GM12878 (cell line): ENCODE results near the gene ZNF445. TPM values are rescaled to one million over a fixed set of nuclear protein-coding genes. Genes with fewer than 3 reads are reported as not detected.

Source experiments
- ATAC-seq: fragments of 200-7000 bp; cut with Tn5 transposase; 3 replicates; pipeline ENCODE4 v1.9.1; 2020; ENCODE audit warnings: mild to moderate bottlenecking, moderate library complexity
- BruUV-seq: library from RNA; stranded (reverse); fragments of 400-500 nt; replicated peaks from 2 replicates; lab custom pipeline; 2021; lab: Mats Ljungman, UMichigan
- CTCF ChIA-PET: fragments of 300-600 bp; sonication (Branson Sonifier 250); formaldehyde crosslinking; extraction: SDS; loops from one replicate; lab custom pipeline; 2021; ENCODE audit warnings: inconsistent platforms; lab: Yijun Ruan, JAX
- POLR2A ChIA-PET: fragments of 350-600 bp; formaldehyde crosslinking; extraction: SDS; loops from one replicate; lab custom pipeline; 2021; ENCODE audit warnings: inconsistent platforms; lab: Charles Lee
- RAD21 ChIA-PET: fragments of 300-600 bp; sonication (Branson Sonifier 250); formaldehyde crosslinking; loops from one replicate; lab custom pipeline; 2023; ENCODE audit warnings: antibody characterized with exemption; ENCODE audit not compliant: unreplicated experiment; lab: Charles Lee
- SMC1A ChIA-PET: fragments of 300-600 bp; sonication (Branson Sonifier 250); formaldehyde crosslinking; loops from one replicate; lab custom pipeline; 2023; ENCODE audit not compliant: unreplicated experiment, uncharacterized antibody; lab: Charles Lee
- DNase-seq: peaks from one replicate; pipeline ENCODE4 v3.0.0-alpha.2; 2011; ENCODE audit warnings: low read depth, low spot score
- FAIRE-seq: peaks from 3 replicates; lab custom pipeline; 2011; peaks lifted over from hg19 to GRCh38; lab: Jason Lieb, UNC
- H2AFZ ChIP-seq: 2 replicates; pipeline ENCODE4 v1.6.0; 2011; ENCODE audit warnings: low read depth, low read length, control low read depth; ENCODE audit not compliant: control insufficient read depth
- H3K27ac ChIP-seq: 2 replicates; pipeline ENCODE4 v1.5.1; 2011; ENCODE audit warnings: control low read depth; ENCODE audit not compliant: control insufficient read depth, insufficient read depth
- H3K27me3 ChIP-seq, 2 experiments: replicated peaks in 1 of 2; 2 replicates each; pipeline versions ENCODE4 v1.6.0 to v1.6.1; 2011; ENCODE audit warnings: low read length in 1 of 2; ENCODE audit not compliant: control insufficient read depth in 2 of 2, insufficient read depth in 2 of 2
- H3K36me3 ChIP-seq, 2 experiments: 2 replicates each; pipeline ENCODE4 v1.5.1; 2011; ENCODE audit warnings: low read length in 1 of 2; ENCODE audit not compliant: control insufficient read depth in 2 of 2, insufficient read depth in 2 of 2
- H3K4me1 ChIP-seq: 2 replicates; pipeline ENCODE4 v1.6.1; 2011; ENCODE audit warnings: mild to moderate bottlenecking, low read length, moderate library complexity, mixed read lengths; ENCODE audit not compliant: control insufficient read depth, insufficient read depth
- H3K4me2 ChIP-seq: 2 replicates; pipeline ENCODE4 v1.6.0; 2011; ENCODE audit warnings: control low read depth; ENCODE audit not compliant: control insufficient read depth, insufficient read depth
- H3K4me3 ChIP-seq: fragments of 200-600 bp; sonication (generic); 2 replicates; pipeline ENCODE4 v1.5.1; 2016
- H3K79me2 ChIP-seq: 2 replicates; pipeline ENCODE4 v1.6.0; 2011; ENCODE audit warnings: low read length; ENCODE audit not compliant: control insufficient read depth, insufficient read depth
- H3K9ac ChIP-seq: 2 replicates; pipeline ENCODE4 v1.8.0; 2011; ENCODE audit warnings: low read length, control low read depth, mixed read lengths; ENCODE audit not compliant: control insufficient read depth, insufficient read depth
- H3K9me3 ChIP-seq: replicated peaks from 3 replicates; pipeline ENCODE4 v1.5.1; 2011; ENCODE audit warnings: mild to moderate bottlenecking, low read length; ENCODE audit not compliant: control insufficient read depth, insufficient read depth
- H4K20me1 ChIP-seq: 2 replicates; pipeline ENCODE4 v1.6.0; 2011; ENCODE audit not compliant: control insufficient read depth, insufficient read depth
- ATF7 ChIP-seq: fragments of 450-650 bp; IDR thresholded peaks from 2 replicates; pipeline ENCODE4 v1.6.1; 2016; ENCODE audit warnings: low read depth, mild to moderate bottlenecking
- CTCF ChIP-seq, 3 experiments: IDR thresholded peaks in 2 of 3; conservative IDR thresholded peaks in 1 of 3; 2 replicates each; pipeline ENCODE4 v1.5.1; 2011; ENCODE audit warnings: low read depth in 3 of 3, low read length in 3 of 3, mild to moderate bottlenecking in 3 of 3, control low read depth in 2 of 3, moderate library complexity in 2 of 3, inconsistent platforms in 1 of 3, mixed read lengths in 1 of 3; ENCODE audit not compliant: control insufficient read depth in 2 of 3, insufficient read depth in 1 of 3; ENCODE audit errors: extremely low read depth in 1 of 3
- E2F4 ChIP-seq: IDR thresholded peaks from 2 replicates; pipeline ENCODE4 v1.6.1; 2012; ENCODE audit warnings: low read depth, low read length, improper control_type of control experiment
- HDGF ChIP-seq: fragments of 450-650 bp; IDR thresholded peaks from 2 replicates; pipeline ENCODE4 v1.6.1; 2016; ENCODE audit warnings: antibody characterized with exemption
- IKZF2 ChIP-seq, 2 experiments: fragments of 450-650 bp; IDR thresholded peaks; 2 replicates each; pipeline ENCODE4 v1.6.1; 2017; ENCODE audit warnings: mild to moderate bottlenecking in 2 of 2, moderate library complexity in 2 of 2
- IRF4 ChIP-seq: IDR thresholded peaks from 2 replicates; pipeline ENCODE4 v1.6.1; 2011; ENCODE audit warnings: low read depth, low read length
- MXI1 ChIP-seq: fragments of 150-350 bp; IDR thresholded peaks from 2 replicates; pipeline ENCODE4 v1.6.1; 2011; ENCODE audit warnings: low read depth, mild to moderate bottlenecking, inconsistent platforms, low read length, improper control_type of control experiment
- NBN ChIP-seq: fragments of 450-650 bp; IDR thresholded peaks from 2 replicates; pipeline ENCODE4 v1.6.1; 2016
- POLR2AphosphoS2 ChIP-seq: IDR thresholded peaks from 2 replicates; pipeline ENCODE4 v1.6.1; 2011; ENCODE audit warnings: low read depth, mild to moderate bottlenecking, low read length, improper control_type of control experiment, moderate library complexity
- RCOR1 ChIP-seq: conservative IDR thresholded peaks from 2 replicates; pipeline ENCODE4 v1.6.1; 2012; ENCODE audit warnings: low read depth, low read length, improper control_type of control experiment
- SUPT20H ChIP-seq: IDR thresholded peaks from 2 replicates; pipeline ENCODE4 v1.6.1; 2011; ENCODE audit warnings: low read depth, mild to moderate bottlenecking, low read length, moderate library complexity, borderline replicate concordance; ENCODE audit not compliant: control insufficient read depth
- TAF1 ChIP-seq: IDR thresholded peaks from 2 replicates; pipeline ENCODE4 v1.6.1; 2011; ENCODE audit warnings: mild to moderate bottlenecking, low read depth, low read length, borderline replicate concordance
- TBL1XR1 ChIP-seq: IDR thresholded peaks from 2 replicates; pipeline ENCODE4 v1.6.1; 2012; ENCODE audit warnings: low read depth, low read length, improper control_type of control experiment
- TCF7 ChIP-seq: IDR thresholded peaks from 2 replicates; pipeline ENCODE4 v1.6.1; 2014; ENCODE audit warnings: antibody characterized with exemption, borderline replicate concordance
- ZBTB40 ChIP-seq: fragments of 450-650 bp; IDR thresholded peaks from 2 replicates; pipeline ENCODE4 v1.6.1; 2016; ENCODE audit warnings: mild to moderate bottlenecking, moderate library complexity, borderline replicate concordance
- ZNF384 ChIP-seq: IDR thresholded peaks from 2 replicates; pipeline ENCODE4 v1.6.1; 2012; ENCODE audit warnings: low read depth, mild to moderate bottlenecking, low read length, improper control_type of control experiment, borderline replicate concordance
- ZSCAN29 ChIP-seq: fragments of 450-650 bp; IDR thresholded peaks from 2 replicates; pipeline ENCODE4 v1.6.1; 2017; ENCODE audit warnings: mild to moderate bottlenecking, moderate library complexity
- WGBS: methylation state at CpG from one replicate; pipeline ENCODE4 v1.1.6; 2016; ENCODE audit warnings: low lambda C conversion rate; ENCODE audit not compliant: insufficient replicate concordance, insufficient coverage; ENCODE audit errors: missing lambda C conversion rate; 5-methylcytosine and 5-hydroxymethylcytosine counted together
- in situ Hi-C: fragments of 300-500 bp; cut with MboI; formaldehyde crosslinking; loops from 9 replicates; pipeline ENCODE4 v1.14.3; 2018; ENCODE audit warnings: mixed read lengths
- intact Hi-C: fragments of 100-400 bp; cut with micrococcal nuclease; formaldehyde crosslinking; loops from one replicate; pipeline ENCODE4 v1.14.2; 2022; ENCODE audit not compliant: unreplicated experiment
- polyA plus RNA-seq, 11 experiments: library from polyadenylated mRNA; depleted of rRNA in 4 of 11; unstranded in 6 of 11; stranded (reverse) in 5 of 11; fragments of >200 nt; fragmentation: Nextera tagmentation in 4 of 11; fragmentation: Illumina TruSeq in 1 of 11; extraction: Ambion mirVana in 4 of 11; extraction: Trizol in 1 of 11; gene quantifications; 1 replicate in 1 of 11; 2 replicates in 10 of 11; pipeline versions ENCODE4 v1.2.1 to v1.2.3, GENCODE V29; 2011 to 2016; ENCODE audit warnings: inconsistent platforms in 2 of 11, missing spikeins in 2 of 11, low read depth in 1 of 11
- total RNA-seq, 4 experiments: library from RNA; depleted of rRNA in 3 of 4; stranded (reverse); fragments of >200 nt in 3 of 4; fragmentation: Illumina TruSeq in 1 of 4; extraction: Trizol in 1 of 4; gene quantifications; 2 replicates each; pipeline versions ENCODE4 v1.2.1 to v1.2.3, GENCODE V29; 2013 to 2021

Gene ZNF445
- total and polyA plus RNA-seq, 10 of the 15 experiments (the other 5 are each of a cell fraction or from before 2014, with no cell fraction given) = 0.80 to 14.4 (median 5.6) TPM

DNA sequence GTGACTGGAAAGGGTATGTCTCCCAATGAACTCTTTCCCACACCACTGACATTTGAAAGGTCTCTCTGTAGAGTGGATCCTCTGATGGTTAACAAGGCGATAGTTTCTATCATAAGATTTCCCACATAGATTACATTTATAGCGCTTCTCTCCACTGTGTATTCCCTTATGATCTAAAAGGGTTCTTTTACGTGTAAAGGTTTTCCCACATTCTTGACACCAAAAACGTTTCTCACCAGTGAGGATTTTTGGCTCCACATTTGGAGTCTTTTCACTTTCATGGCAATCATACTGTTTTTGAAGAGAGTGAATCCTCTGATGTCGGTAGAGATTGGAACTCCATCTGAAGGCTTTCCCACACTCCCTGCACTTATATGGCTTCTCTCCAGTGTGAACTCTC, 30.5 kb downstream of the ZNF445 start:
- WGBS = 95% methylated on average over 5 of the region's 5 CpGs
- RAD21 ChIA-PET = no interaction called here
- TF ChIP-seq NBN (no peak), ZNF384 (no peak), SUPT20H (no peak), TCF7 (no peak), CTCF (IDR thresholded peaks at IDR 0.05 in 2 of 3, conservative IDR thresholded peaks at IDR 0.05 in 1 of 3; ENCODE audit: control insufficient read depth in 2 of 3, extremely low read depth in 1 of 3, insufficient read depth in 1 of 3, low read depth in 3 of 3, low read length in 3 of 3) (no peak), IRF4 (no peak), MXI1 (no peak), HDGF (no peak), POLR2AphosphoS2 (no peak), TAF1 (no peak), ATF7 (no peak), E2F4 (no peak), TBL1XR1 (no peak), RCOR1 (no peak), ZSCAN29 (no peak), IKZF2 (IDR thresholded peaks at IDR 0.05) (no peak), ZBTB40 (no peak)

More for the DNA sequence above, 30.5 kb downstream of the ZNF445 start:
- BruUV-seq = no TSS peak
- POLR2A ChIA-PET = no interaction called here
- peaks cover 21 to 34% of the 10 kb centered on the region in 2 experiments for H3K36me3 ChIP-seq
- FAIRE-seq (no peak), DNase-seq (no peak), ATAC-seq (no peak)
- H3K4me1 ChIP-seq = peaks cover 8% of the 10 kb centered on the region; the same call in 1 of the 2 replicates
- no peak overlapping the region for H3K27ac ChIP-seq
- no peaks in the 10 kb centered on the region for H4K20me1 ChIP-seq
- H3K9me3 ChIP-seq = no peaks in the 10 kb centered on the region; the same call in 2 of the 3 replicates
- CTCF ChIA-PET = no interaction called here
- H3K4me2 ChIP-seq = no peak overlapping the region
- no peak overlapping the region for H3K9ac ChIP-seq
- in situ Hi-C loops = no loop called here
- no peaks in the 10 kb centered on the region for H3K79me2 ChIP-seq
- H2AFZ ChIP-seq = no peak overlapping the region
- intact Hi-C loops = no loop called here
- H3K27me3 ChIP-seq = no peaks in the 10 kb centered on the region
- no peak overlapping the region for H3K4me3 ChIP-seq
- SMC1A ChIA-PET = no interaction called here
